ENCODE data around the gene ANO10.

ANO10 gene

GRCh38 chr3:43346978-43347749, 274.6 kb downstream of the ANO10 start:
- Histone ChIP-seq H3K36me3 (peaks cover 67 to 96% (median 81%) of the 10 kb centered on the region in 3 donors), H3K27ac (no peak overlapping the region), H3K4me3 (no peak overlapping the region), H3K4me1 (no peaks in the 10 kb centered on the region), H3K9me3 (peaks cover 0 to 9% (median 5%) of the 10 kb centered on the region in 3 donors), H3K27me3 (no peaks in the 10 kb centered on the region)
- no peak for TF ChIP-seq CTCF (IDR thresholded peaks at IDR 0.05)
- intact Hi-C loops (cut with DNase I; ENCODE audit: low total_unique reads) = no loop called here
- no peak for DNase-seq

GRCh38 chr3:43345877-43346276, 275.9 kb downstream of the ANO10 start:
- intact Hi-C loops (cut with DNase I; ENCODE audit: low total_unique reads) = no loop called here
- Histone ChIP-seq H3K4me3 (no peak overlapping the region), H3K9me3 (peaks cover 0 to under 1% (median 0%) of the 10 kb centered on the region in 3 donors), H3K27ac (no peak overlapping the region), H3K27me3 (no peaks in the 10 kb centered on the region), H3K36me3 (peaks cover 72 to 100% (median 91%) of the 10 kb centered on the region in 3 donors), H3K4me1 (no peaks in the 10 kb centered on the region)
- no peak for DNase-seq
- TF ChIP-seq CTCF (IDR thresholded peaks at IDR 0.05) = no peak

- intact Hi-C loops (cut with DNase I; ENCODE audit: low total_unique reads) = no loop called here
- no peak overlapping the region for H3K27ac ChIP-seq
- peaks cover 78 to 100% (median 93%) of the 10 kb centered on the region in 3 donors for H3K36me3 ChIP-seq
These were observed 276.6 kb downstream of the ANO10 start for GRCh38 chr3:43345246-43345645.

GRCh38 chr3:43344520-43344919, 277.3 kb downstream of the ANO10 start:
- Histone ChIP-seq H3K27me3 (no peaks in the 10 kb centered on the region), H3K9me3 (peaks cover 0 to under 1% (median 0%) of the 10 kb centered on the region in 3 donors), H3K4me1 (no peaks in the 10 kb centered on the region), H3K36me3 (peaks cover 82 to 98% (median 91%) of the 10 kb centered on the region in 3 donors), H3K27ac (no peak overlapping the region), H3K4me3 (no peak overlapping the region)
- DNase-seq = no peak
- intact Hi-C loops (cut with DNase I; ENCODE audit: low total_unique reads) = no loop called here
- no peak for TF ChIP-seq CTCF (IDR thresholded peaks at IDR 0.05)

More at GRCh38 chr3:43345246-43345645, 276.6 kb downstream of the ANO10 start:
- no peaks in the 10 kb centered on the region for H3K4me1 ChIP-seq
- no peak for TF ChIP-seq CTCF (IDR thresholded peaks at IDR 0.05)
- no peaks in the 10 kb centered on the region for H3K9me3 ChIP-seq
- no peak for DNase-seq
- H3K27me3 ChIP-seq = no peaks in the 10 kb centered on the region
- no peak overlapping the region for H3K4me3 ChIP-seq

- H3K27ac ChIP-seq = no peak overlapping the region
- no peak for DNase-seq
- TF ChIP-seq CTCF (IDR thresholded peaks at IDR 0.05) = no peak
- H3K36me3 ChIP-seq = peaks cover 81 to 98% (median 89%) of the 10 kb centered on the region in 3 donors
- no peaks in the 10 kb centered on the region for H3K4me1 ChIP-seq
- peaks cover 0 to 7% (median 0%) of the 10 kb centered on the region in 3 donors for H3K9me3 ChIP-seq
- no peaks in the 10 kb centered on the region for H3K27me3 ChIP-seq
- intact Hi-C loops (cut with DNase I; ENCODE audit: low total_unique reads) = no loop called here
- no peak overlapping the region for H3K4me3 ChIP-seq
These were observed 278.0 kb downstream of the ANO10 start for GRCh38 chr3:43343815-43344214.
